ENCODE results near the gene MRPL48. TPM values are rescaled to one million over a fixed set of nuclear protein-coding genes. Genes with fewer than 3 reads are reported as not detected.

Gene MRPL48
- total and polyA plus RNA-seq, 2 of the 8 experiments (the other 6 are each of a cell fraction or from before 2014, with no cell fraction given), result 34.9 to 59.9 TPM

GRCh38 chr11:73784080-73784634, 3.5 kb upstream of the MRPL48 start:
- 85% methylated on average over 6 of the region's 6 CpGs; no CpG with 5 or more reads in 1 of the 2 experiments for WGBS, 2 experiments (ENCODE audit: extremely low coverage in 1 of 2, insufficient coverage in 1 of 2, insufficient read length in 1 of 2, insufficient replicate concordance in 2 of 2, low coverage in 1 of 2, low lambda C conversion rate in 2 of 2, missing lambda C conversion rate in 1 of 2)
- no peak for DNase-seq (ENCODE audit: low read depth in 1 of 2, low spot score in 2 of 2)
- TF ChIP-seq CBX5 (IDR thresholded peaks at IDR 0.05; ENCODE audit: low read depth, low read length), result no peak
- TF ChIP-seq GABPA (IDR thresholded peaks at IDR 0.05; ENCODE audit: borderline replicate concordance, insufficient read depth, low read length), result no peak
- TF ChIP-seq TAF1 (IDR thresholded peaks at IDR 0.05; ENCODE audit: low read depth, low read length), result peak; percentile 44; the same call in 1 of the 2 replicates
- peak; percentile 28; the same call in 1 of the 2 replicates for TF ChIP-seq TBP (IDR thresholded peaks at IDR 0.05; ENCODE audit: low read depth, low read length)
- TF ChIP-seq NRF1 (IDR thresholded peaks at IDR 0.05; ENCODE audit: low read depth, low read length), result no peak
- no peak for TF ChIP-seq E2F6 (IDR thresholded peaks at IDR 0.05)
- TF ChIP-seq EGR1 (IDR thresholded peaks at IDR 0.05; ENCODE audit: borderline replicate concordance, low read depth, low read length), result no peak
- no peak for TF ChIP-seq TAF7 (optimal IDR thresholded peaks at IDR 0.05; ENCODE audit: borderline replicate concordance, low read depth, low read length)
- no peak for TF ChIP-seq MAX (IDR thresholded peaks at IDR 0.05)
- no peak for TF ChIP-seq ASH2L (IDR thresholded peaks at IDR 0.05; ENCODE audit: low read length)
- peak; percentile 56; the same call in 1 of the 2 replicates for TF ChIP-seq TCF12 (IDR thresholded peaks at IDR 0.05; ENCODE audit: low read depth, low read length)

More at GRCh38 chr11:73784080-73784634, 3.5 kb upstream of the MRPL48 start:
- Histone ChIP-seq H3K27ac (ENCODE audit: low read depth, low read length) (no peak overlapping the region), H2BK12ac (ENCODE audit: low read depth, low read length) (peak overlapping the region; percentile 91), H3K4ac (replicated peaks; ENCODE audit: insufficient read length, low read depth, low read length) (no peak overlapping the region), H3K56ac (replicated peaks; ENCODE audit: insufficient read length, low read depth, low read length) (no peak overlapping the region), H4K8ac (ENCODE audit: extremely low read depth, insufficient read depth, low read length) (peak overlapping the region; percentile 22; the same call in 1 of the 2 replicates), H4K5ac (ENCODE audit: insufficient read length, low read depth, low read length) (peak overlapping the region; percentile 1), H3K4me1 (replicated peaks in 1 of 4; ENCODE audit: control insufficient read depth in 3 of 4, insufficient read depth in 4 of 4, low read length in 3 of 4) (peaks cover 3 to 7% (median 6%) of the 10 kb centered on the region in 4 experiments; a peak in 4 of 7 replicates), H3K23me2 (ENCODE audit: low read depth, low read length) (peaks cover 1% of the 10 kb centered on the region; the same call in 1 of the 2 replicates), H4K91ac (replicated peaks; ENCODE audit: insufficient read length, low read length) (no peak overlapping the region), H3K14ac (ENCODE audit: insufficient read length) (no peak overlapping the region), H3K79me1 (ENCODE audit: low read depth, low read length) (no peaks in the 10 kb centered on the region), H3K18ac (ENCODE audit: extremely low read depth, low read length) (no peak overlapping the region), H3K4me3 (ENCODE audit: extremely low read depth in 1 of 4, insufficient read depth in 2 of 4, low read depth in 3 of 4, low read length in 4 of 4) (no peak overlapping the region), H2BK15ac (ENCODE audit: low read length) (no peak overlapping the region), H4K20me1 (replicated peaks in 1 of 2; ENCODE audit: control insufficient read depth in 1 of 2, insufficient read depth in 2 of 2, low read length in 2 of 2) (no peaks in the 10 kb centered on the region), H3K23ac (ENCODE audit: insufficient read length) (no peak overlapping the region), H3K9me3 (ENCODE audit: insufficient read depth in 2 of 2, low read depth in 1 of 2, low read length in 1 of 2) (no peaks in the 10 kb centered on the region), H2BK120ac (replicated peaks; ENCODE audit: low read depth, low read length) (no peak overlapping the region), H3K79me2 (ENCODE audit: control insufficient read depth in 1 of 2, insufficient read depth in 2 of 2, low read length in 2 of 2) (0 out of 4 replicates have a peak, but pooled peaks cover 0 to 6% of the 10 kb centered on the region in 2 experiments), H3K27me3 (replicated peaks in 1 of 4; ENCODE audit: control insufficient read depth in 3 of 4, extremely low read depth in 1 of 4, insufficient read depth in 3 of 4, low read length in 3 of 4) (no peaks in the 10 kb centered on the region), H2BK5ac (ENCODE audit: low read depth, low read length) (peak overlapping the region; percentile 41; the same call in 1 of the 2 replicates), H3K9ac (replicated peaks in 1 of 4; ENCODE audit: extremely low read depth in 1 of 4, low read depth in 3 of 4, low read length in 3 of 4) (no peak overlapping the region; a peak in 2 of 7 replicates), H3K36me3 (ENCODE audit: control insufficient read depth in 2 of 4, insufficient read depth in 4 of 4, low read length in 3 of 4) (no peaks in the 10 kb centered on the region), H2BK20ac (ENCODE audit: low read length) (no peak overlapping the region), H3K4me2 (ENCODE audit: insufficient read depth in 1 of 2, low read depth in 2 of 2, low read length in 2 of 2) (peak overlapping the region; percentile 10 to 36; a peak in 2 of 4 replicates), H2AK5ac (ENCODE audit: low read depth, low read length) (peak overlapping the region; percentile 61; the same call in 1 of the 2 replicates), H2AFZ (ENCODE audit: low read length) (no peak overlapping the region)
- CTCF ChIA-PET (ENCODE audit: partially characterized antibody), result interaction anchor here (0.8 to 1.3 kb wide), 5 partner anchors 12 to 147 kb away, joined by 3 to 4 read pairs (median 3); no protein-coding TSS in a partner anchor
- peak; percentile 86 for FAIRE-seq
- POLR2A ChIA-PET (ENCODE audit: partially characterized antibody), result interaction anchor here (1.0 to 2.7 kb wide), 10 partner anchors 13 to 148 kb away, joined by 3 to 26 read pairs (median 6); partner anchors contain the start of genes COA4, PAAF1 and RAB6A
